Suprapubic skin (tissue), 4 donors: ENCODE data around the gene FAM3A.
A peak's percentile ranks its signal among the peaks of the same experiment; 100 is the strongest.

ENCODE experiments used
- POLR2A ChIP-seq, 2 donors: fragments of 450-650 bp; IDR thresholded peaks; one replicate each; pipeline ENCODE4 v1.6.1; 2017; ENCODE audit warnings: antibody characterized with exemption in 2 of 2, mild to moderate bottlenecking in 2 of 2, moderate library complexity in 2 of 2
- POLR2AphosphoS5 ChIP-seq, 3 donors: sonication (generic); formaldehyde crosslinking; IDR thresholded peaks; one replicate each; pipeline ENCODE4 v1.6.1; 2017; ENCODE audit warnings: antibody characterized with exemption in 3 of 3

- TF ChIP-seq POLR2AphosphoS5 (IDR thresholded peaks at IDR 0.05) = no peak
- peak in 1 of 2 donors; percentile 36 for TF ChIP-seq POLR2A (IDR thresholded peaks at IDR 0.05)
Observed at GRCh38 chrX:154547245-154548027, 31.4 kb upstream of the FAM3A start, which contains the start of gene IKBKG.
